IMR-90 (cell line): Measurements from ENCODE around the gene ARHGEF16. TPM values are rescaled to one million over a fixed set of nuclear protein-coding genes. Genes with fewer than 3 reads are reported as not detected.

ENCODE experiments used
- ATAC-seq: fragments of 200-7000 bp; cut with Tn5 transposase; 2 replicates; pipeline ENCODE4 v1.9.1; 2020; ENCODE audit warnings: low read depth, mild to moderate bottlenecking, moderate library complexity
- BruUV-seq: library from RNA; stranded (reverse); fragments of 400-500 nt; replicated peaks from 2 replicates; lab custom pipeline; 2021; lab: Mats Ljungman, UMichigan
- CTCF ChIA-PET: fragments of 300-600 bp; formaldehyde crosslinking; extraction: SDS; loops from one replicate; lab custom pipeline; 2021; ENCODE audit warnings: antibody characterized with exemption; lab: Yijun Ruan, JAX
- POLR2A ChIA-PET: fragments of 300-600 bp; sonication (Branson Sonifier 250); formaldehyde crosslinking; loops from one replicate; lab custom pipeline; 2022; ENCODE audit warnings: antibody characterized with exemption; ENCODE audit not compliant: unreplicated experiment; lab: Charles Lee
- DNase-seq: peaks from one replicate; pipeline ENCODE4 v3.0.0; 2013
- H2AFZ ChIP-seq: replicated peaks from 2 replicates; pipeline ENCODE3; 2013; ENCODE audit warnings: low read length, mild to moderate bottlenecking; ENCODE audit not compliant: poor library complexity
- H2AK5ac ChIP-seq: 2 replicates; pipeline ENCODE4 v1.6.1; 2013; ENCODE audit warnings: low read depth, low read length, inconsistent platforms
- H2AK9ac ChIP-seq: replicated peaks from 2 replicates; pipeline ENCODE3; 2013; ENCODE audit warnings: mild to moderate bottlenecking, low read depth, low read length, moderate library complexity; ENCODE audit not compliant: poor library complexity
- H2BK120ac ChIP-seq: 2 replicates; pipeline ENCODE4 v1.6.1; 2013; ENCODE audit warnings: low read depth, low read length, inconsistent platforms
- H2BK15ac ChIP-seq: 3 replicates; pipeline ENCODE4 v1.6.1; 2013; ENCODE audit warnings: low read depth, low read length, inconsistent platforms
- H2BK20ac ChIP-seq: 2 replicates; pipeline ENCODE4 v1.6.1; 2013; ENCODE audit warnings: low read depth, mild to moderate bottlenecking, inconsistent platforms, low read length, moderate library complexity
- H2BK5ac ChIP-seq: 2 replicates; pipeline ENCODE4 v1.6.1; 2013; ENCODE audit warnings: mild to moderate bottlenecking, low read depth, low read length, inconsistent platforms; ENCODE audit not compliant: poor library complexity, severe bottlenecking
- H3K14ac ChIP-seq: replicated peaks from 2 replicates; pipeline ENCODE4 v1.6.1; 2013; ENCODE audit warnings: low read depth, low read length, inconsistent platforms
- H3K18ac ChIP-seq: 2 replicates; pipeline ENCODE4 v1.6.1; 2013; ENCODE audit warnings: low read depth, low read length, control low read depth
- H3K23ac ChIP-seq: 2 replicates; pipeline ENCODE4 v1.6.1; 2013; ENCODE audit warnings: low read depth, low read length, inconsistent platforms
- H3K27ac ChIP-seq: 2 replicates; pipeline ENCODE4 v1.5.1; 2013; ENCODE audit warnings: mild to moderate bottlenecking, control low read depth, low read length; ENCODE audit not compliant: insufficient read depth
- H3K27me3 ChIP-seq: 2 replicates; pipeline ENCODE4 v1.6.1; 2013; ENCODE audit warnings: low read length; ENCODE audit not compliant: control insufficient read depth, insufficient read depth
- H3K36me3 ChIP-seq: 2 replicates; pipeline ENCODE4 v1.6.1; 2013; ENCODE audit warnings: low read length, mixed read lengths; ENCODE audit not compliant: control insufficient read depth, insufficient read depth
- H3K4ac ChIP-seq: 2 replicates; pipeline ENCODE4 v1.6.1; 2013; ENCODE audit warnings: low read depth, low read length, inconsistent platforms
- H3K4me1 ChIP-seq: 2 replicates; pipeline ENCODE4 v1.6.1; 2013; ENCODE audit warnings: low read length, mixed read lengths; ENCODE audit not compliant: control insufficient read depth, insufficient read depth
- H3K4me2 ChIP-seq: 2 replicates; pipeline ENCODE4 v1.6.1; 2013; ENCODE audit warnings: low read depth, mild to moderate bottlenecking, control low read depth, low read length, moderate library complexity
- H3K4me3 ChIP-seq: 2 replicates; pipeline ENCODE4 v1.5.1; 2013; ENCODE audit warnings: low read depth, mild to moderate bottlenecking, control low read depth, low read length, moderate library complexity; ENCODE audit not compliant: insufficient read depth
- H3K56ac ChIP-seq: 2 replicates; pipeline ENCODE4 v1.6.1; 2013; ENCODE audit warnings: low read length, inconsistent platforms; ENCODE audit not compliant: insufficient read depth; ENCODE audit errors: extremely low read depth
- H3K79me1 ChIP-seq, 2 experiments: 2 replicates each; pipeline ENCODE4 v1.6.1; 2013; ENCODE audit warnings: low read length in 2 of 2, inconsistent platforms in 1 of 2, low read depth in 1 of 2
- H3K9ac ChIP-seq: 2 replicates; pipeline ENCODE4 v1.6.1; 2013; ENCODE audit warnings: low read depth, low read length, control low read depth
- H3K9me1 ChIP-seq: 2 replicates; pipeline ENCODE4 v1.6.1; 2013; ENCODE audit warnings: low read length, inconsistent platforms; ENCODE audit not compliant: insufficient read depth
- H3K9me3 ChIP-seq: 2 replicates; pipeline ENCODE4 v1.6.1; 2013; ENCODE audit warnings: low read length; ENCODE audit not compliant: control insufficient read depth, insufficient read depth
- H4K20me1 ChIP-seq: 2 replicates; pipeline ENCODE4 v1.6.1; 2013; ENCODE audit warnings: low read length, inconsistent platforms; ENCODE audit not compliant: insufficient read depth
- H4K5ac ChIP-seq: 2 replicates; pipeline ENCODE4 v1.6.1; 2013; ENCODE audit warnings: mild to moderate bottlenecking, low read depth, low read length, control low read depth
- H4K8ac ChIP-seq, 2 experiments: 2 replicates each; pipeline ENCODE4 v1.6.1; 2013; ENCODE audit warnings: low read depth in 2 of 2, low read length in 2 of 2, control low read depth in 1 of 2, inconsistent platforms in 1 of 2
- H4K91ac ChIP-seq: 2 replicates; pipeline ENCODE4 v1.6.1; 2013; ENCODE audit warnings: low read depth, low read length, inconsistent platforms; ENCODE audit not compliant: insufficient read depth
- BHLHE40 ChIP-seq: fragments of 150-350 bp; IDR thresholded peaks from 2 replicates; pipeline ENCODE4 v1.6.1; 2016; ENCODE audit warnings: mild to moderate bottlenecking, low read depth, low read length
- CEBPB ChIP-seq: IDR thresholded peaks from 2 replicates; pipeline ENCODE4 v1.6.1; 2012; ENCODE audit warnings: low read depth, low read length, improper control_type of control experiment
- CHD1 ChIP-seq: IDR thresholded peaks from 2 replicates; pipeline ENCODE4 v1.6.1; 2012; ENCODE audit warnings: low read depth, low read length, improper control_type of control experiment
- CTCF ChIP-seq: conservative IDR thresholded peaks from 2 replicates; pipeline ENCODE4 v1.5.1; 2012; ENCODE audit warnings: mild to moderate bottlenecking, low read depth, low read length, improper control_type of control experiment
- ELK1 ChIP-seq: fragments of 150-350 bp; IDR thresholded peaks from 2 replicates; pipeline ENCODE4 v1.6.1; 2016; ENCODE audit warnings: low read depth, mild to moderate bottlenecking, low read length, moderate library complexity, borderline replicate concordance
- MAFK ChIP-seq: IDR thresholded peaks from 2 replicates; pipeline ENCODE4 v1.6.1; 2012; ENCODE audit warnings: low read depth, low read length, improper control_type of control experiment
- MAZ ChIP-seq: IDR thresholded peaks from 2 replicates; pipeline ENCODE4 v1.6.1; 2012; ENCODE audit warnings: low read depth, mild to moderate bottlenecking, low read length, improper control_type of control experiment, moderate library complexity, borderline replicate concordance
- NFE2L2 ChIP-seq: fragments of 150-350 bp; IDR thresholded peaks from 2 replicates; pipeline ENCODE4 v1.6.1; 2016; ENCODE audit warnings: low read depth, mild to moderate bottlenecking, low read length
- RAD21 ChIP-seq: IDR thresholded peaks from 2 replicates; pipeline ENCODE4 v1.6.1; 2012; ENCODE audit warnings: low read length, improper control_type of control experiment
- RCOR1 ChIP-seq: IDR thresholded peaks from 2 replicates; pipeline ENCODE4 v1.6.1; 2012; ENCODE audit warnings: mild to moderate bottlenecking, low read length, improper control_type of control experiment; ENCODE audit not compliant: insufficient replicate concordance
- SMC3 ChIP-seq: fragments of 150-350 bp; IDR thresholded peaks from 2 replicates; pipeline ENCODE4 v1.6.1; 2016; ENCODE audit warnings: low read depth, mild to moderate bottlenecking, antibody characterized with exemption, low read length, moderate library complexity
- USF2 ChIP-seq: fragments of 150-350 bp; IDR thresholded peaks from 2 replicates; pipeline ENCODE4 v1.6.1; 2017; ENCODE audit warnings: mild to moderate bottlenecking, antibody characterized with exemption, low read length, low read depth
- WGBS, 2 experiments: methylation state at CpG; one replicate each; pipeline versions ENCODE4 v1.1.5 to v1.1.7; 2013; ENCODE audit warnings: missing lambda C conversion rate in 2 of 2; ENCODE audit not compliant: insufficient read length in 1 of 2; ENCODE audit errors: extremely low coverage in 2 of 2; 5-methylcytosine and 5-hydroxymethylcytosine counted together
- dilution Hi-C: fragments of 300-500 bp; cut with HindIII; formaldehyde crosslinking; loops from one replicate; pipeline ENCODE4 v1.14.3; 2018; ENCODE audit warnings: low sequenced_read_pairs; ENCODE audit not compliant: unreplicated experiment
- in situ Hi-C: fragments of 300-500 bp; cut with MboI; formaldehyde crosslinking; loops from 3 replicates; pipeline ENCODE4 v1.14.3; 2019; ENCODE audit warnings: low sequenced_read_pairs, inconsistent platforms, mixed read lengths
- intact Hi-C: fragments of 100-400 bp; cut with micrococcal nuclease; formaldehyde crosslinking; loops from 2 replicates; pipeline ENCODE4 v1.10.0; 2022
- polyA plus RNA-seq, 3 experiments: library from polyadenylated mRNA; depleted of rRNA; stranded (reverse); fragments of >200 nt; gene quantifications; 2 replicates each; pipeline ENCODE4 v1.2.3, GENCODE V29; 2012; ENCODE audit warnings: low replicate concordance in 1 of 3
- total RNA-seq: library from RNA; depleted of rRNA; stranded (reverse); fragments of >200 nt; gene quantifications from 2 replicates; pipeline ENCODE4 v1.2.3, GENCODE V29; 2012

ARHGEF16 gene
- total and polyA plus RNA-seq, 2 of the 4 experiments (the other 2 are of a cell fraction): 0.18 to 0.39 TPM

- ChIA-PET CTCF (no interaction called here), POLR2A (no interaction called here)
- Histone ChIP-seq H2AK5ac (no peak overlapping the region), H2BK15ac (no peak overlapping the region), H3K79me1 (no peaks in the 10 kb centered on the region), H3K18ac (no peak overlapping the region), H4K91ac (no peak overlapping the region), H4K5ac (no peak overlapping the region), H2BK20ac (no peak overlapping the region), H2AK9ac (no peak overlapping the region), H3K23ac (no peak overlapping the region), H3K9ac (no peak overlapping the region), H3K9me3 (peaks cover 7% of the 10 kb centered on the region; the same call in 1 of the 2 replicates), H3K27ac (no peak overlapping the region), H3K56ac (no peak overlapping the region), H3K4me2 (no peak overlapping the region), H3K27me3 (peaks cover 8% of the 10 kb centered on the region; the same call in 1 of the 2 replicates), H3K4me3 (no peak overlapping the region), H3K4ac (no peak overlapping the region), H2AFZ (no peak overlapping the region), H3K4me1 (no peaks in the 10 kb centered on the region), H4K20me1 (no peaks in the 10 kb centered on the region), H2BK5ac (no peak overlapping the region), H3K9me1 (no peaks in the 10 kb centered on the region), H3K36me3 (no peaks in the 10 kb centered on the region), H4K8ac (no peak overlapping the region), H2BK120ac (no peak overlapping the region), H3K14ac (no peak overlapping the region)
- TF ChIP-seq CEBPB (no peak), CHD1 (no peak), BHLHE40 (no peak), RCOR1 (no peak), MAFK (no peak), CTCF (no peak; the same call in 1 of the 2 replicates), SMC3 (no peak), ELK1 (no peak), NFE2L2 (no peak), USF2 (no peak), MAZ (no peak), RAD21 (no peak)
- dilution Hi-C loops (no loop called here), in situ Hi-C loops (no loop called here), intact Hi-C loops (no loop called here)
- DNase-seq (no peak), ATAC-seq (no peak)
- no TSS peak for BruUV-seq
- WGBS, 2 experiments: 50% methylated on average over 1 of the region's 6 CpGs; no CpG with 5 or more reads in 1 of the 2 experiments
Observed at GRCh38 chr1:3417082-3417739, 37.3 kb upstream of the ARHGEF16 start.
